NCI-H2029 (cell line): ENCODE data around the gene PTPRM.

Source experiments
- DNase-seq: peaks from one replicate; lab custom pipeline; 2025; lab: John Stamatoyannopoulos, UW

Gene PTPRM

GRCh38 chr18:8286303-8286702 is 719.2 kb downstream of the PTPRM start:
- DNase-seq: no peak

DNA sequence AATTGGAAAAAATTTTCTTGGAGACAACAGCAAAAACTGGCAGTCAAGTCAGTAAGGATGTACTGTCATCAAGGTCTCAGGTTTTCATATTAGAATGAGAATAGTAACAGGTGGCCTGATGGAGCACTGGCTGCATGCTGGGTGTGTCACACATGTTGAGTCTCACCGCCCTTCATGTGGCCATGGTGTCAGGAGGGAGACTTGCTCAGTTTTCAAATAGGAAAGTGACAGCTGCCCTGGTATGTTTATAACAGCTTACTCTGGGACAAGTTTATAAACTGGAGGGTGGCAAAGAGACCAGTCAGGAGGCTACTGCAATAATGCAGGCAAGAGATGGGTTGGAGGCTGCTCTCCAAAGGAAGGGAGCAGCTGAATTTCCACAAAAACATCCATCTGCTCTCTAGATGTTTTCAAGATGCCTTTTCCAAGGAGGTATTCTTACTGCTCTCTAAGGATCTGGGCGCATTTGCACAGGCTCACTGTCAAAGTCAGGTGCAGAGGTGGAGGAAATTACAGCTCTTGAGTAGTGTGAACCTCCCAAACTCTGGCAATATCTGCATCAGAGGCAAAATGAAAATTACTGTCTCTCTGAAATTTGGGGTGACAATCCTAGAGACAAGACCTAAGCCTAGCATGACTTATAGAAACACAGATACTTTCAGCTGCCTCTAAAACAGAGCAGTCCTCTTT is 720.2 kb downstream of the PTPRM start:
- no peak for DNase-seq

DNA sequence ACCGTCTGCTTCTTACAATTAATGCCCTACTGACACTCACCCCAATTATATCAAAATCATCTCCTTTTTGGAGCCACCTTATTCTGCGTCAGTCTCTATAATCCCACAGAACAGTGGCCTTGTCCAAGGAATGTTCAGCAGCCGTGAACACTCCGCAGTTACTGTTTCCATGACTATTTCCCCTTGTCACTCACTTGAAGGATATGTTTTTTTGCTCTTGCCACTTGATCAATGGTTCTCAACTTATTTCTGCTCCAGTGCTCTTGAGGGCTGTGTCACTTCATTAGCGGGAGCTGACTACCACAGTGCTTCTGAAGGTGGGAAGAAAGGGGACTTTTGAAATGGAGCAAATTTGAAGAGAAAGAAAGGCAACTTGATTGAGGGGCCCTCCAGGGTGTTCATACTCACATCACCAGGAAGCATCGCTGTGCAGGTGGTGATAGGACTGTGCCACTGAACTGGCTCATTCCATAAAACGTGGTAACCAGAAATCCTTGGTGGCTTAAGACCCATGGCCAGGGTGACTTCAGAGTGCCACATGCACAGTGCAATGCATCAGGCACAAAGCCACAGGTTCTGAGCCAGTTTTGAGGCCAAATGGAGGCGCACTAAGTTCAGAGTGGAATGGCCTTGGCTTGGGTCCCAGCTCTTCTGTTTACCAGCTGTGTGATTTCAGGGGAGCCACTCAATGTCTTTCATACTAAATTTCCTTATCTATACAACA is 721.5 kb downstream of the PTPRM start:
- DNase-seq: no peak

- no peak for DNase-seq
These were observed 723.3 kb downstream of the PTPRM start for GRCh38 chr18:8290435-8290834.

GRCh38 chr18:8290913-8291312 is 723.8 kb downstream of the PTPRM start:
- DNase-seq: no peak

DNA sequence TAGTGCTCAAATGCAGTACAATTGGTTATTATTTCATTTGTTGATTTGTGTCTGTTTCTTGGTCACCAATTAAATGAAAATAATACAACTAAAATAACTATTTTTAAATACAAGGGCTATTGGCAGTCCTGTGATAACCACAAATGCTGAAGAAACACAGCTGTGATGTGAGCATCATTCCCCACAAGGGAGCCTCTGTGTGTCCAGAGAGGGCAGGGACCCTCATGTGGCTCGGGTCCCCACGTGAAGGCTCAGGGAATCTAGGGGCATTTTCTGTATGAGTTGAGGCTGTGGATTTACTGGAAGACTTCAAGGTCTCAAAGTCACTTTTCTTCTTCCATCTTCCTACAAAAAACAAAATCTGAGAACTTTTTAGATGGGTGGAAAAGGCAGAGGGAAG is 726.1 kb downstream of the PTPRM start:
- no peak for DNase-seq

DNA sequence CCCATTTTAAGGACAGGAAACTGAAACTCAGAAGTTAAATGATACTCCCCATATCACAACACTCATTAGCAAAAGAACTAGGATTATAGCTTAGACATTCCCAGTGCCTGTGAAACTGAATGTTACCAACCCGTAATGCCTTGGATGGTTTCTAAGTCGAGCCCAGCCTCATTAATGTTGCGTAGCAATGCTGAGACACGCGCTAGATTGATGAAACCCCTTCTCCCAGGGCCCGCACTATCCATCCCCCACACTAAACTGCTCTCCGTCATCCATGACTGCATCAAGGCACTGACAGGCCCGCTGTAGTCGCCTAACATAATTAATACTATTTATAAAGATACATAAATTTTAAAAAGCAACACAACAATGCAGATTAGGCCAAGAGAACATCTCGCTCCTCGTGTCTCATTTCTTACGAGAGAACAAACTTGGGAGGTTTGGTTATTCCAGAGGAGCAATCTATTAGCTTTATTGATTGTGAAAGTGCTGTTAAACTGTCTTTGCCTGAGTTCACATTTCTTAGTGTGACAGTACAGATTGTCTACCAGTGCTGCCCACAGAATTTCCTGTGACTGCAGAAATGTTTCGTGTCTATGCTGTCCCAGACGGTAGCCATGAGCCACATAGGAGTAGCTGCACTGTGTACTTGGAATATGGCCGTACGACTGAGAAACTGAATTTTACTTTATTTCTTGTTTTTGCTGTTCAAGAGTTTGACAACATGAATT is 729.9 kb downstream of the PTPRM start:
- DNase-seq: no peak

- no peak for DNase-seq
These were observed 731.1 kb downstream of the PTPRM start for GRCh38 chr18:8298186-8298585.

GRCh38 chr18:8299054-8299980 is 732.2 kb downstream of the PTPRM start:
- DNase-seq: peak; percentile 53

- no peak for DNase-seq
These were observed 733.8 kb downstream of the PTPRM start for GRCh38 chr18:8300751-8301410.

GRCh38 chr18:8301427-8302172 is 734.5 kb downstream of the PTPRM start:
- DNase-seq: peak; percentile 75

DNA sequence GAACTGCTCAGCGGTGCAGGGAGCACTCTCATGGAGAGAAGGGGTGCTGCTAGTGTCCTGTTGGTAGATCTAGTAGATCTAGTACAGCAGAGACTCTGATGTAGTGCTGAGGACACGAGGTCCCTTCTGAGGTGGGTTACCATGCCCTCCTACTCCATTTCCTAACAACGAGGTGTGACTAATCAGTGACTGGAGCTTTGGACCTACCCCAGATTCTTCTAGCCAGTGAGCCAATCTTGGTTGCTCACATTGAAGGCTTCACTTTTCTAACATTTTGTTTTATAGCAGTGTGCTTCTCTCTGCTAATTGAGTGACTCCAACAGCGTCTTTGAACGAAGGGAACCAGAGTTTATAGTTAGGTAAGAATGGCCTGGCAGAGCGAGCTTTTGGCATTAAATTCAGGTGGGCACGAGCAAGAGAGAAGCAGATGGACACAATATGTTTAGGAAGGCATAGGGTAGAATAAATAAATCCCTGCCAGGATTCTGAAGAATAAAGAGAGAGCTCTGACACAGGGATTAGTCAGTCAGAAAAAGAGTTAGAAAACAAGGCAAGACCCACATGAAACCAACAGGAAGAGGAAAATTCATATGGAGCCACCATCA is 736.1 kb downstream of the PTPRM start:
- DNase-seq: no peak

- DNase-seq: no peak
These were observed 740.8 kb downstream of the PTPRM start for GRCh38 chr18:8307960-8308359.

DNA sequence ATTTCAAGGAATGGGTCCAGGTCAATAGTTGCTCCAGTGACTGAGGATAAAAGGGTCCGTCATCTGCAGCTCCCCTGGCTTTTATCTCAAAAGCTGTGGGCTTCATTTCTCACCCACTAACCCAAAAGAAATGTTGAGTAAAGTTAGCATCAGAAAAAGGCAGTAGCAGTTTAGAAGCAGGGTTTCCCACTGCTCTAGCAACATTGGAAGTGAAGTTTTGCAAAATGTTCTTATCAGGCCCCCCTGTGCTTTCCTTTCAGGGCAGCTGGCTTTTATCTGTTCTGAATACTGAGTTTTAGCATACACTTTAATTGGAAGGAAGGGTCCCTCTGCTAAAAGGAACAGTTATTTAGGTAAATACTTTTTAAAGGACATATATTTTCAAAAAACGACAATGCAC is 745.9 kb downstream of the PTPRM start:
- DNase-seq: no peak

GRCh38 chr18:8314124-8314523 is 747.0 kb downstream of the PTPRM start:
- no peak for DNase-seq

- DNase-seq: no peak
These were observed 752.8 kb downstream of the PTPRM start for GRCh38 chr18:8319798-8320489.

DNA sequence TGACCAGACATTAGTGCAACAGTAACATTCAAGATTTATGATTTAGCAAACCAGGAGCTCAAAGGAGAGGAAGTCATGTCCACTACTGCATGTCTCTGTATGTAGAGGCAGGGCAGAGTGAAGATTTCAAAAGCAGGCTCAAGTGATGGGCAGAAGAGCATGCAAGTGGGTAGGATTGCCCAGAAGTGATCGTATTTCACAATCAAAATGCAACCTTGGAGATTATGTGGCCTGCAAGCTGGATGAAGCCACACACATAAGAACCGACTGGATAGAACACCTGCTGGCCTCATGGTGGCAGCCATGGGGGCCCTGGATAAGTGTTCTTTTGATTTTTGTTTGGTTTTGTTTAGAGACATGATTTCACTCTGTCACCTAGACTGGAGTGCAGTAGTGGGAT is 755.4 kb downstream of the PTPRM start:
- DNase-seq: no peak

DNA sequence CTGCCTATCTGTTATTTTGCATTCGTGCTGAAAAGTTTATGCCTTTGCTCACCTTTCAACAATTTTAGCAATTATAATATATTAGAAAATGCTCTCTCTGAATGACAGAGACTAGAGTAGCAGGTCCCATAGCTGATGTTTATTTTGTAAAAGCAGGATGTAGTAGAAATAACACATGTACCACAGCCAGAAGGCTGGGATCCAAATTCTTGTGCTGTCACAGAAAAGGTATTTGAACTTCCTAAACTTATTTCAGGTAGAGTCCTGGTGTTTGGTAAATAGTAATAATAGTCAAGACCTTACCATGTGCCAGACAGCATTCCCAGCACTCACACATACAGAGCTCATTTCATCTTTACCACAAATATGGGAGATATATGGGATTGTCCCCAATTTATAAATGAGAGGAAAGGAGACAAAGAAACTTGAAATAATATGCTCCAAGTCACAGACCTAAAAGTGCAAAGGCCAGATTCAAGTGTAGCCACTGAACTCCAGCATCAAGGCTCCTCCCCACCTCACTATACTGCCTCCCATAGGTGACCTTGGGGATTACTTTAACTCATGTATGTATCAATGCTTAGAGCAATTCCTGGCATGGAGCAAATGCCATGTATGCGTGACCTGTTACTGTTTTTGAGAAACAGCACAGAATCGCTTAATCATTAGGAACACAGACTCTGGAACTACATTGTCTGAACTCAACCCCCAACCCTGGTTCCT is 757.4 kb downstream of the PTPRM start:
- no peak for DNase-seq
